GM19023 (cell line): ENCODE data around the gene IZUMO4.

Experiments used
- ATAC-seq: cut with Tn5 transposase; IDR thresholded peaks from one replicate; pipeline ENCODE4 v1.9.1; 2021; ENCODE audit warnings: mild to moderate bottlenecking, moderate library complexity; ENCODE audit not compliant: unreplicated experiment

IZUMO4 gene, protein sequence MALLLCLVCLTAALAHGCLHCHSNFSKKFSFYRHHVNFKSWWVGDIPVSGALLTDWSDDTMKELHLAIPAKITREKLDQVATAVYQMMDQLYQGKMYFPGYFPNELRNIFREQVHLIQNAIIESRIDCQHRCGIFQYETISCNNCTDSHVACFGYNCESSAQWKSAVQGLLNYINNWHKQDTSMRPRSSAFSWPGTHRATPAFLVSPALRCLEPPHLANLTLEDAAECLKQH

DNA sequence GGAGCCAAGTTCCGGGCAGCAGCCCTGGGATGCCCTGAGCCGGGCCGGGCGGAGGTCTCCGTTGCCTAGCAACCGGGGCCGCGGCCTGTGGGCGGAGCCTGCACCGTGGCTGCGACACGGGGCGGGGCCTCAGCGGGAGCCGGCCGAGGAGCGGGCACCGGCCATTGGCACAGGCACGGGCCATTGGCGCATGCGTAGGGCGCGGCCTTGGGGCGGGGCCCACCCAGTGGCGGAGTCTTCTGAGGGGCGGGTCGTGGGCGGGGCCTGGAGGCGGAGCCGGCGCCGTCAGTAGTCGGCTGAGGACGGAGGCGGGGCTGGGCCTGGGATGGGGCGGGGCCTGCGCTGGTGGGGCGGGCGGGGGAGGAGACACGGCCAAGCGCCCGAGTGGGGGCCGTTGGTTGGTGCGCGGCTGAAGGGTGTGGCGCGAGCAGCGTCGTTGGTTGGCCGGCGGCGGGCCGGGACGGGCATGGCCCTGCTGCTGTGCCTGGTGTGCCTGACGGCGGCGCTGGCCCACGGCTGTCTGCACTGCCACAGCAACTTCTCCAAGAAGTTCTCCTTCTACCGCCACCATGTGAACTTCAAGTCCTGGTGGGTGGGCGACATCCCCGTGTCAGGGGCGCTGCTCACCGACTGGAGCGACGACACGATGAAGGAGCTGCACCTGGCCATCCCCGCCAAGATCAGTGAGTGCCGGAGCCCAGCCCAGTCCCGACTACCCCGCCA, at the start of gene IZUMO4:
Gene IZUMO4 (plus strand): TSS at position 436 of the 723 bp plus-strand sequence. CDS start 31 bp downstream, at position 467.
- peak; percentile 65 for ATAC-seq

DNA sequence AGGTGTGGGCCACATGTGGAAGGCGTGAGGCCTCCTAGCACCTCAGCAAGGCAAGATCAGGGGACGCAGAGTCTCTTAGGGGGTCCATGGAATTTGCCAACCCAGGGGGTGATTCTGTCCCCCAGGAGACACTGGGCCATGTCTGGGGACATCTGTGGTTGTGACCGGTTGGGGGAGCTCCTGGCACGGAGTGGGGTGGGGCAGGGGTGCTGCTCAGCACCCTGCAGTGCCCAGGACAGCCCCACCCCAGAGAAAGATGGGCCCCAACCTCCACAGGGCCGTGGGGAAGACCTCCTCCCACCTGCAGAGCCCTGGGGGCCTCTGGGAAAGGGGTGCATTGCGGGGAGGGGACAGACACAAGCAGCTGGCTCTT, 49.7 kb upstream of the IZUMO4 start:
- no peak for ATAC-seq

DNA sequence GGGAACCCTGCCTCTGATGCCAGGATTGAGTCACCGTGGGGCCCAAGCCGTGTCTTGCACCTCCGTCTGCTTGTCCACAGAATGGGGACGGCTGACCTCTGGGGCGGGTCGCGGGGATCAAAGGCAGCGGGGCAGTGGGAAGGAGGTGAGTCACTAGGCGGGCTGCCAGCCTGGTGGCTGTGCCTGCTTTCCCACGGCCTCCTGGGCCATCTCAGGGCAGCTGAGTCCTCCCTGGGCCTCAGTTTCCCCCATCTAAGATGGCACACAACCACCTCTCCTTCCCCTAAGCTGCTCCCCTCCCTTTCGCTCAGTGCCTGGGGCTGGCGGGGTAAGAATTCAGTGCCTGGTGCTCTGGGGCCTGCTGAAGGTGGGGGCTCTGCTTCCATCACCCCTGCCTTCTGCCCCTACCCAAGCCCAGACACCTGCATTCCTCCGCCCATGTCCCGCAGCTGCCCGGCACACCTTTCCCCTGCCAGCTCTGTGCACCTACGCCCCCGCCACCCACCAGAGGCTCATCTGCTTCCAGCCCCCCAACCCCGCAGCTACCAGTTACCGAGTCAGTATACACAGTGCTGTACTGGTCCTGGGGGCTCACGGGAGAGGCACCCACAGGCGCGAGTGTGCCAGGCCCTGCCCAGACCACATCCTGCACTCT, 49.1 kb upstream of the IZUMO4 start:
- ATAC-seq = no peak

DNA sequence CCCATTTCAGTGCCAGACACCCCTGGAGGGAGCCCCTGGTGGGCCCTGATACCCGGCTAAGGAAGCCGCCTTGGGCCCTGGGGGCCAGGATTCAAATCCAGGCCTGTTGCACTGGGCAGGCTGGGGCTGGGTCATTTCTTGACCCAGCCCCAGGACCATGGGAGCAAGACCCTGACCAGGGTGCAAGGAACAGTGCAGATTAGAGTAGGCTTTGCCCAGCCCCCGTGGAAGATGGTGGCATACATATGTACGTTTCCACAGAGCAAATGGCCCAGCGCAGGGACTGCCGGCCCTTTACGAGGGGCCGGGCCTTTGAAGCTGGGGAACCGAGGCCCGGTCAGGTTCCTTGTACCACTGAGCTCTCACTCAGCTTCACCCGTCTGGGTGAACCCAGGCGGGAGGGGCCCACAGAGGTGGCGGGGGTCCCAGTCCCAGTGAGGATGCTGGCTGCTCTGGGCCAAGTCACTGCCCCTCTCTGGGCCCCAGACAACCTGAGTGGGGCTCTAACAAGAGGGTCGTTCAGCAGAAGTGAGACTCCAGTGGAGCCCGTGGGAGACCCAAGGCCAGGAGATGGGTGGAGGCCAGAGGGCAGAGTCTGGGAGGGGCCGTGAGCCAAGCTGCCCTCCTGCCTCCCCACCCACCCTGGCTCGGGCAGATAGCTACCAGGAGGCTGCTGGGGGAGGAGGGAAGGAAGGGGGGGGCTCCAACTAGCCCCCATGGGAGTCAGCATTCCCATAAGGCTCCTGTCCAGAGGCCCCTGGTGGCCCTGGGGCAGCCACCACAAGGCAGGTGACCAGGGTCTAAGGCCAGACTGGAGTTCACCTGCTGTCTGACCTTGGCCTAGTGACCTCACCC, 48.4 kb upstream of the IZUMO4 start:
- no peak for ATAC-seq

DNA sequence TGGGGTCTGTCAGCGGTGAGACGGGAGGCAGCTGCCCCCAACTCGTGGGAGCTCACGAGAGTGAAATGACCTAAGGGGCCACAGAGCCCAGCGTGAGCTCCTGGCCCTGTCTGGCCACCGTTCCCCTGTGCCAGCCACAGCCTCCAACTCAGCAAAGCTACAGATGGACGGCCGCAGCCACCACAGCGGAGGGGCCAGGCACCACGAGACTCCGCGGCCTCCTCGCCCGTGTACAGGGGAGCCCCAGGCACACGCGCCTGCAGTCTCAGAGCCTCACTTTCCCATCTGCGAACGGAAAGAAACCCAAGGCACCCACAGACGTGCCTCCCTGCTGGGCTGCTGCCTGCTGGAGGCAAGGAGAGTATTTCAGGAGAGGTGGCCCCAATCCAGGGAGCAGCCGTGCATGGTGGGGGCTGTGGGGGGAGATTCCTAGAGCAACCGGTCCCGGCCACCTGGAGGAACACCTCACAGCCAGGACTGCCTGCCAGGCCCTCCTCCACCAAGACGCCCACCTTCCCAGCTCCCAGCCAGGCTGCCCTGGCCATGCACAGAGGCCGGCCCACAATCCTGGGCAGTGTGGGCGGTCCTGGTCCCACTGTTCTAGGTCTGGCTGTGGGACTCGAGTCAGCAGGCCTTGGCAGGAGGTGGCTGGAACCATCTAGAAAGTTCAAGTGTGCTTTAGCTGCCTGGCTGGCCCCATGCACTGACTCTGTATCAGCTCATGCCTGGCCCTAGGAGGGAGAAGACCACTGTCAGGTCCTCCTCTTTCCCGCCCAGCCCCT, 47.6 kb upstream of the IZUMO4 start:
- no peak for ATAC-seq

DNA sequence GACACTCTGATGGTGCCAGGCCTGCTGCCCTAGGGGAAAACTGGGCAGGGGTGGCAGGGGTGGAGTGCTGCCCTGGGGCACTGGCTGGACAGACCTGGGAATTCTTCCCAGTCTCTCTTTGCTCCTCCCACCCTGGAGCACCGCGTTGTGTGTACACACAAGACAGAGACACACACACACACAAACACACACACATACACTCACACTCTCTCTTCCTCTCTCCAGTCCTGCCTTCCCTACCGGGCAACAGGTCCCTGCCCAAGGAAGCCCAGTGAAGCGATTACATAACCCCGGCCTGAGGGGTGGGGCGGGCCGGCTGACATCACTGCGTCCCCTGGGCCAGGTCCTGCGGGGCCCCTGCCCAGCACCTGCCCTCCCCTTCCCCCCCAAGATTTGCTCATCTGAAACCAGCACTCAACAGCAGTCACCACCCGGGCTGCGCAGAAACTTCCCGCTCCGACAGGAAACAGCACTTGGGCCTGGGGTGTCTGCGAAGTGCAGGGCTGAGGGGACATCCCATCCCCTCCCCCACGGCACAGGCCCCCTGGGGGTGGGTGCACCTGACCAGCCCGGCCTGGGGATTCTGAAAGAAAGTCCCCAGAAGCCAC, 46.9 kb upstream of the IZUMO4 start:
- peak; percentile 6 for ATAC-seq

DNA sequence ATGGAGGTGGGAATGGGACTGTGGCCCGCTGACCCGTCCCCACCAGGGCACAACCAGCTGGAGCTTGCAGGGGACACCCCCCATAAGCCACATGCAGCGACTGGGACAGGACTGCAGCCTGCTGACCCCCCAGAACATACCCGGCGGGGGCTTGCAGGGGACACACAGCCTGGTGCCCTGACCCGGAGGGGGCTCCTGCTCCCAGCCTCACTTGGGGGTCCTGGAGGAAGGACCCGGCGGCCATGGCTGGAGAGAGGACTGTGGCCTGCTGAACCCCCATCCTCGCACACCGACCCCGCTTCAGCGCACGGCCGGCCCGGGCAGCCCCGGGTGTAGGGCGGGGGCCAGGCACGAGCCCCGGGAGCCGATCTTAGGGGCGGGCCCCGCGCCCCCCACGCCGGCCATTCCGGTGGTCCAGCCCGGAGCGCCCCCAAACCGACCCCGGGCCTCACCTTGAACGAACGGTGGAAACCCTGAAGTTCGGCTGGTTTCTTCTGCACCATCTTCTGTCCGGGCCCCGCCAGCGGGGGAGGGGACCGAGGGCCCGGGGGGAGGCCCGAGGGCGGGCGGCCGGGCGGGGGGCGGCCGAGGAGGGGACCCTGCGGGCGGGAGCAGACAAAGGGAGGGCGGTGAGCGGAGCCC, 46.2 kb upstream of the IZUMO4 start:
- ATAC-seq = peak; percentile 3

DNA sequence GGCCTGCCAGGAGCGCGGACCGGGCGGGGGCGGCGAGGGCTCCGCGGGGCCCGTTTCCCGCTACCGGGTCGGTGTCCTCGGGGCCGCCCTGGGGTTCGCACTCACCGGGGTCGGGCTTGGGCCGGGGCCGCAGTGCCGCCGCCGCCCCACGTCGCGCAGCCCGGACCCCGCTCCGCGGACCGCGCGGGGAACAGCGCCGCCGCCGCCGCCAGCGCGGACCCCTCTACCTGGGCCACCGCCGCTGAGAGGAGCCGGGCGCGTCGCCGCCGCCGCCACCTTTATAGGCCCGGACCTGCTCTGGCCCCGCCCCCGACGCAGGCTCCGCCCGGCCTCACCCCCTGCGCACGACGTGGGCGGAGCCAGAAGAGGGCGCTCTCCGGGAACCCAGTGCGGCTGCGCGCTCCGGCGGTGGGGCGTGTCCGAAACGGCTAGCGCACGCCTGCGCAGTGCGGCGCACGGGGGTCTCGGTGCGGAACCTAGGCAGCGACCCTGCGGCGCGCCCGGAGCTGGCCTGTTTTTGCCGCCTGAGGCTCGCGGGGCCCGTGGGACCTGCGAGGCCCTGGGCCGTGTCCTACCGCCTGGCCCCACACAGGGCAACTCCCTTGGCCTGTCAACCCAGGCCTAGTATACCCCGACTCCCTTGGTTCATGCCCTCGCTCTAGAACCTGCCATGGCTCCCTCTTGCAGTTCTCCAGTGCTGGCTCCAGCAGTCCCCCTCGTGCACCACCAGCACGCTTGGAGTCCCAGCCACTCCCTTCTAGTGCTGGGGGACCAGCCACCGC, 45.5 kb upstream of the IZUMO4 start, which contains the start of gene MKNK2:
Gene MKNK2 (minus strand): TSS at position 254 of the 782 bp plus-strand sequence. CDS start 393 bp downstream, outside the sequence.
- peak; percentile 52 for ATAC-seq

DNA sequence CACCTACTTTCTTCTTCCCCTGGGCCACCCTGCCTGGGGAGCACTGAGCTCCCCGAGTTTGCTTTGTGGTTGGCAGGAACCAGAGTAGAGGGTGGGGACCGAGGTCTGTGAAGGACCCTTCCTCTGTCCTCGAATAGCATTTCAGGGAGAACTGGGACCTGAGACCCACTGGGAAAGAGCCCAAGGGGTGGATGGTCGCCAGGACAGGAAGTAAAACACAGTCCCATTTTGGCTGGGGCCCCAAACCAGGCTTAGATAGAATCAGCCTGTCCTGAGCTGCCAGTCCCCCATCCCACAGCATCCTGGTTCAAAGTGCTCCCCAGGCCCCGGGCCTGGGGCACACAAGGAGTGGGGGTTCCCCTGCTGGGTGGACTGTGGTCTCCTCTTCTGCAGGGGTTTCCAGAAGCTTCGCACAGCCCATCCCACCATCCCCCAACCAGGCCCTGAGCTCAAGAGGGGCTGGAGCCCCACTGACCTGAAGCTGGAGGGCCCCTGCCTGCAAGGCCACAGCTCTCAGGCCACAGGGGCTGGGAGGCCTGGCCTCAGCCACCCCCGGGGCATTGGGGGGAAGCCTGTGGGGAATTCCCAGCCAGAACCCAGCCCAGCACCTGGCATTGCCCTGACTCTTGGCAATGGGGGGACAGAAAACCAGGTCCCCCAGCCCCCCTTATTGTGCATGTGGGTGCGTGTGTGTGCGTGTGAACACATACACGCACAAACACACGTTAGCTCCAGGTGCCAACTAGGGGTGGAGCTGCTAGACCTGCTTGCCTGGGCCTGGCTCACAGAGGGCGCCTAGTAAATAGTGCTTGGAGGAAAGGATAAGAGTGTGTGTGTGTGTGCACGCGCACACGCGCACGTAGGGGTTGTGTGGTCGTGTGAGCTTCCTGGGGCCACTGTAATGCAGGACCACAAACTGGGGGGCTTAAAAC, 44.7 kb upstream of the IZUMO4 start:
- ATAC-seq = no peak

DNA sequence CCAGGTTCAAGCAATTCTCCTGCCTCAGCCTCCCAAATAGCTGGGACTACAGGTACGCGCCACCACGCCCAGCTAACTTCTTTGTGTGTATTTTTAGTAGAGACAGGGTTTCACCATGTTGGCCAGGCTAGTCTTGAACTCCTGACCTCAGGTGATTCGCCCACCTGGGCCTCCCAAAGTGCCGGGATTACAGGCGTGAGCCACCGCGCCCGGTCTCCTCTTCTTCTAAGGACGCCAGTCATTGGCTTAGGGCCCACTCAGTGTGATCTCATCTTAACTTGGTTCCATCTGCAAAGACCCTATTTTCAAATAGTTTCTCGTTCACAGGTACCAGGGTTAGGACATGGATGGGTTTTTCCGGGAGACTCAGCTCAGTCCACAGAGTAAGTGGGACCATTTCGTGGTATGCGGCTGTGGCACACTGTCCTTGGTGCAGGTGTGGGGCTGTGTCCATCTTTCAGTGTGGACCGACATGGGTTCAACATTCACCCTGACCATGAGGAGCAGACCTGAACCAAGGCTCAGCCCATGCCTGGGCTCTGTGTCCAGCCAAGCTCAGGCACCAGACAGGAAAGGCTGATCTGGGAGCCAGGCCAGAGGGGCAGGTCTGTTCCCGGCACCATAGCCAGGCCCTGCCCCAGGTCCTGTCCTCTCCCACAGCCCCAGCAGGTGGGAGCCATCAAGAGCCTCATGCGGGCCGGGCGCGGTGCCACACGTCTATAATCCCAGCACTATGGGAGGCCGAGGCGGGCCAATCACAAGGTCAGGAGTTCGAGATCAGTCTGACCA, 42.9 kb upstream of the IZUMO4 start:
- ATAC-seq = no peak

DNA sequence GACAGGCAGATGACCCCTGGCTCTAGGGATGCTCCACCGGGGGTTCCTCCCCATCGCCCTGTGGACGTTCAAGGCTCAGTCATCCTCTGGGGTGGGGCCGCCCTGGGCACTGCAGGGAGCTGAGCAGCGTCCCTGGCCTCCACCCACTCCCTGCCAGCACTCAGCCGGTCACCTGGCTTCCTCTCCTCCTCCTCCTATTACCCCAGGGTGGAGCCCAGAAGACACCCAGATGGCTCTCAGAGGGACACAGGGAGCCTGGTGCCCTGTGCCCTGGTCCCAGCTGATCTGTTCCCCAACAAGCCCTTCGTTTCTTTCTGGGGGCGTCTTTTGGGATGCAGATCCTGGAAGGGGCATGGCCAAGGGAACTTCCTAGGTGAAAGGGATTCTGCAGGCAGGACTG, 42.0 kb upstream of the IZUMO4 start:
- no peak for ATAC-seq

DNA sequence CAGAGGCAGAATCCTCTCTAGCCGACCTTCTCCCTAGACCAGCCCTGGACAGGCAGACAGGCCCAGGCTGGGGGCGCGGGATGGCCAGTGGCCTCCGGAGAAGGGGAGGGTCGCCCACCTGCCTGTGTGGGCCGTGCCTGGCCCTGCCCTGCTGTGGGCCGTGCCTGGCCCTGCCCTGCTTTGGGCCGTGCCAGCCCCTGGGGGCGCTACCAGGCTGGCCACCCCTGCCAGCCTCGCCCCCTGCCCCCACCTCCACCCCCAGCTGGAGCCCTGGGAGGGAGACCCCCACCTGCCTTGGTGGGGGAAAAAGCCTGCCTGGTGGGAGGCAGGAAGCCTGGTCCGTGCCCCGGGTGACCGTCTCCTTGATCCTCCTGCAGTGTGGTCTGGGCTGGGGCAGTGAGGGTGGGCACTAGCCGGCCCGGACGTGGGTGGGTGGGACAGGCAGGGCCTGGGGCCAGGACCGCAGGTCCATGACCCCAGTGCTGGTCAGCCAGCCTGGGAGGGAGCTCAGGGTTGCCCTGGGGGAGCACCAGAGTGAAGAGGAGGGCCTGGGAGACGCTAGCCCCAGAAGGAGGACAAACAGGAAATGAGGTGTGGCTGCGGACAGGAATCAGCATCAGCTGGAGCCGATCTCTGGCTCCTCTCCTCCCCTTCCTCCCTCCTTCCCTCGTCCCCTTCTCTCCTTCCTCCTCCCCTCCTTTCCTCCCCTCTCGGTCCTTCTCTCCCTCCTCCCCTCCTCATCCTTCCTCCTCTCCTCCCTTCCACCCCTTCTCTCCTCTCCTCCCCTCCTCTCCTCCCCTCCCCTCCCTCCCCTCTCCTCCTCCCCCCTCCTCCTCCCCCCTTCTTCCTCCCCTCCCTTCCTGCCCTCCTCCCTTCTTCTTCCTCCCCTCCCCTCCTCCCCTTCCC, 40.5 kb upstream of the IZUMO4 start:
- ATAC-seq = no peak

DNA sequence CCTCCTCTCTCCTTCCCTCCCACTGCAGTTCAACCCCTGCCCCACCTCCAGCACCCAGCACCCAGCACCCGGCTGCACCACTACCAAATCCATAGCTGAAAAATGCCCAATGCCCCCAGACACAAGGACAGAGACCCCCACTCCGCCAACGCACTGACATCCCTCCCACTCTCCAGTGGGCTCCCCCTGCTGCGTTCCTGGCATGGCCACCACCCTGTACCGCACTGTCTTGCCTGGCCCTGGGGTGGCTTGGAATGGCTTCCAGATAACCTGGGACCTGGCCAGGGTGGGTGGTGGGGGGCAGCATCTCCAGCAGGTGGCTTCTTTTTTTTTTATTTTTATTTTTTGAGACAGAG, 39.9 kb upstream of the IZUMO4 start:
- no peak for ATAC-seq

DNA sequence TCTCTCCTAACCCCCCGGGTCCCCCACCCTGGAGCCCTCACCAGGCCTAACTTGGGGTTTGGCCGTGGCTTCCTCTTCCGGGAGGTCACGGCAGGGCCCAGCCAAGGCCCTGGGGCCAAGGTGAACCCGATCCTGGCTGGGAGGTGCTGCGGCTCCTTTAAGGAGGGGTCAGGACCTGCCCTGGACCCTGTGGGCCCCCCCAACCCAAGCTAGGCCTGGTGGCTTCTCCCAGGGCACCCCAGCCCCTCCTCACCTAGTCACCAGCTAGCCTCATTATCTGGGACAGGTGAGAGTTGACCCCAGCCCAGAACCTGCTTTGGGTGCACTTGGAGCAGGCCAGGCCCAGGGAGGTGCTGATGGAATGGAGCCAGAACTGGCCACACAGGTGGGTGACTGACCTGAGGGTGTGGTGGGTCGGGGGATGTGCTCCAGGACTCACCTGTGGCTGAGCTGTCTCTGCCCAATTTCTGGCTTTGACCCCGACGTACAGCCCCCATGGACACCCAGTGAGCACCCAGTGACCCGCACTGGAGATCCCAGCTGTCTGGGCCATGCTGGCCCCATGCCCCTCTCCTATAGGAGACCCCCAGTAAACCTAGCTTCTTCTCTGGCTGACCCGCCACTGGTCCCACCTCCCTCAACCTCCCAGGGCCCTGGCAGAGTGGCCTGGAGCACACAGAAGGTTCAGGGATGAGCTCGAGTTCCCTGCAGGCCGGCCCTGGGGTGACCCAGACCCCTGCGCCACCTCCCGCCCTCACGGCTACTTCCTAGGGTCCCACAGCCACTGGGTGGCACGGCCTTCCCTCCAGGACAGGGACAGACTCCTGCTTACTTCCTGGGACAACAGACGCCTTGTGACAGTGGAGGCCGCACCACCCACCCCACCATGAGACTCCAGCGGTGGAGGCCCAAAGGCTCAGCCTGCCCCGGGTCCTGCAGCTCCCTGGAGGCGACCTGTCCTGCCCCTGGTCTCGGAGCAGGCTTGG, 38.9 kb upstream of the IZUMO4 start:
- no peak for ATAC-seq
